ENCODE results near the gene NFATC4. TPM values are rescaled to one million over a fixed set of nuclear protein-coding genes. Genes with fewer than 3 reads are reported as not detected.

Gene NFATC4
- total and polyA plus RNA-seq, 7 donors: 10.4 to 120 (median 45.1) TPM

- TF ChIP-seq POLR2AphosphoS5 (IDR thresholded peaks at IDR 0.05) (no peak), POLR2A (IDR thresholded peaks at IDR 0.05) (no peak), EP300 (IDR thresholded peaks at IDR 0.05) (no peak)
- Histone ChIP-seq H3K27ac (peak overlapping the region; percentile 91 to 99 (median 98)), H3K36me3 (peaks cover 3 to 35% (median 4%) of the 10 kb centered on the region in 4 donors), H3K9me3 (no peaks in the 10 kb centered on the region), H3K4me1 (peaks cover 0 to 64% (median 41%) of the 10 kb centered on the region in 4 donors), H3K27me3 (no peaks in the 10 kb centered on the region), H3K4me3 (peak overlapping the region; percentile 69 to 90 (median 80))
- WGBS, 2 donors: 1% methylated on average over 15 of the region's 15 CpGs
- no peak for DNase-seq
- intact Hi-C loops (cut with DNase I): loop anchor here (1.0 to 5.0 kb wide), 2 partner anchors 33 to 226 kb away; partner anchors contain the start of gene EMC9
Observed at GRCh38 chr14:24368212-24368561, 203 bp downstream of the NFATC4 start.

GRCh38 chr14:24368562-24369252 is 723 bp downstream of the NFATC4 start:
- Histone ChIP-seq H3K9me3 (no peaks in the 10 kb centered on the region), H3K4me1 (peaks cover 0 to 64% (median 41%) of the 10 kb centered on the region in 4 donors), H3K4me3 (peak overlapping the region; percentile 69 to 90 (median 80)), H3K27ac (peak overlapping the region; percentile 91 to 99 (median 98)), H3K27me3 (no peaks in the 10 kb centered on the region), H3K36me3 (peaks cover 8 to 40% (median 9%) of the 10 kb centered on the region in 4 donors)
- WGBS, 2 donors: 3 to 5% methylated on average over 52 of the region's 52 CpGs
- intact Hi-C loops (cut with DNase I): loop anchor here (1.0 to 5.0 kb wide), 2 partner anchors 33 to 226 kb away; partner anchors contain the start of gene EMC9
- TF ChIP-seq CTCF (IDR thresholded peaks at IDR 0.05): no peak
- no peak for TF ChIP-seq POLR2A (IDR thresholded peaks at IDR 0.05)
- no peak for TF ChIP-seq EP300 (IDR thresholded peaks at IDR 0.05)
- peak; percentile 12 to 71 (median 39) for TF ChIP-seq POLR2AphosphoS5 (IDR thresholded peaks at IDR 0.05)
- DNase-seq: peak; percentile 89

- no peak for DNase-seq
- WGBS, 2 donors: 88 to 92% methylated on average over 20 of the region's 20 CpGs
- intact Hi-C loops (cut with DNase I): loop anchor here (5.0 kb wide), 1 partner anchor 227 kb away; the partner anchor contains the start of gene EMC9
- Histone ChIP-seq H3K9me3 (no peaks in the 10 kb centered on the region), H3K4me3 (peak overlapping the region in 3 of 4 donors; percentile 69 to 90 (median 88)), H3K4me1 (peaks cover 0 to 64% (median 41%) of the 10 kb centered on the region in 4 donors), H3K27ac (peak overlapping the region; percentile 91 to 99 (median 98)), H3K36me3 (peaks cover 15 to 48% (median 16%) of the 10 kb centered on the region in 4 donors), H3K27me3 (no peaks in the 10 kb centered on the region)
- TF ChIP-seq CTCF (IDR thresholded peaks at IDR 0.05) (no peak), POLR2A (IDR thresholded peaks at IDR 0.05) (no peak), EP300 (IDR thresholded peaks at IDR 0.05) (no peak), POLR2AphosphoS5 (IDR thresholded peaks at IDR 0.05) (no peak)
Observed at GRCh38 chr14:24369463-24369862, 1.5 kb downstream of the NFATC4 start.

- TF ChIP-seq CTCF (IDR thresholded peaks at IDR 0.05) (no peak), EP300 (IDR thresholded peaks at IDR 0.05) (no peak), POLR2AphosphoS5 (IDR thresholded peaks at IDR 0.05) (no peak), POLR2A (IDR thresholded peaks at IDR 0.05) (no peak)
- Histone ChIP-seq H3K36me3 (peaks cover 15 to 54% (median 22%) of the 10 kb centered on the region in 4 donors), H3K27ac (peak overlapping the region; percentile 91 to 99 (median 98)), H3K4me3 (no peak overlapping the region), H3K27me3 (no peaks in the 10 kb centered on the region), H3K9me3 (no peaks in the 10 kb centered on the region), H3K4me1 (peaks cover 0 to 60% (median 38%) of the 10 kb centered on the region in 4 donors)
- 89% methylated on average over 32 of the region's 32 CpGs for WGBS, 2 donors
- DNase-seq: no peak
- intact Hi-C loops (cut with DNase I): loop anchor here (5.0 kb wide), 1 partner anchor 228 kb away; the partner anchor contains the start of gene EMC9
Observed at GRCh38 chr14:24369907-24370687, 2.1 kb downstream of the NFATC4 start.

Measured in sigmoid colon (tissue), 7 donors.